HG03066 (cell line): ENCODE measurements around the gene MAP2K3.
"Not testable (repeated sequence)": the region's sequence is repeated elsewhere in the genome, so short reads cannot be mapped to it uniquely, and the experiment has no call there.

Experiments used
- ATAC-seq: cut with Tn5 transposase; IDR thresholded peaks from one replicate; pipeline ENCODE4 v1.9.1; 2021; ENCODE audit warnings: low read depth; ENCODE audit not compliant: unreplicated experiment

Gene MAP2K3

DNA sequence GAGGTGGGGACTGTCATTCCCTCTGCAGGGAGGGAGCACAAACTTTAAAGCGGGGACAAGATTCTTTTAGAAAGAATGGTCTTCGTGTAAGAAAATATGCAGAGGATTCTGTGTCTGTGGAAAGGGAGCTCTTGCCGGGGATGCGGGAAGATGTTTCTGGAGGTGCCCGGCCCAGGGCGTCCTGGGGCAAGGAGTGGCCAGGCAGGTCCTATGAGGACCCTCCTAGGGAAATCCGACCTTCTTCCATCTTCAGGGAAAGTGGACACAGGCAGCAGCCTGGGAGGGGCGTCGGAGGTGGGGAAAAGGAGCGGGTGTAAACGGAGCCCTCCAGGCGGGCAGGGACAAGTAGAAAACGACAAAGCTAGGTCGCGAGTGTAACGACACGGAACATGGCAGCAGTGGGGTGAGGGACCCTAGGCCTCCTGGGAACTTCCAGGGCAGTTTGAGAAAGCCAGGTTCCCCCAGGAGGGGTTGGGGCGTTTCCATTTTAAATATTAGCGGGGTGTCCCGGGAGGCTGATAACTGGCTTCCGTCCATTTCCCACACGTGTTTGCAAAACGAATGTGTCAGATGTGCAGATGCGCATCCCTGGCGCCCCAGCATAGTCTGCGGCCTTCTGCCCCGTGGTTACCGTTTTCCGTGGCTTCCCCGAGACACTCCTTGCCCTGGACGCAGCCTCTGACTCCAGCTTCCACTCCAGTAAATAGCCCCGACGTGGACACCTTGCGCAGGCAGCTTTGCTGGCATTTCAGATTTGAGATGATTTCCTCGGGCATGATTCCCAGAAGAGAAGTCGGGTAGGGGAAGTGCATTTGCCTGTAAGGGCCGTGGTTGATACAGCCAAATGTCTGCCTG is 39.0 kb downstream of the MAP2K3 start:
- ATAC-seq, result not testable (repeated sequence)

DNA sequence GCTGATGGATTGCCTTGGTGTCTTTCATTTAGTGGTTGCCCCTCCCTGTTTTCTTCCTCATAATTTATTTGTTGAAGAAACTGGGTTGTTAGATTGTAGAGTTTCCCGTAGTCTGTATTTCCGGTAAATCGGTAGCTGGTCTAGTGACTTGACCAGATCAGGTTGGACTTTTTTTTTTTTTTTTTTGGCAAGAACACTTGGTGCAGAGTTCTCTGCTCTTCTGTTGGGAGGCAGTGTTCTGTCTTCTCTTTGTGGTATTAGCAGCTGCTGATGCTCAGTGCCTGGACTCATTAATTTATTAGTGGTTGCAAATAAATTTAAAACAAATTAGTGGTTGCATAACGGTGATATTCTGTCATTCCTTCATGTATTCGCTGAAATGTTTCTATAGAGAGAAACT is 40.2 kb downstream of the MAP2K3 start:
- ATAC-seq, result not testable (repeated sequence)

DNA sequence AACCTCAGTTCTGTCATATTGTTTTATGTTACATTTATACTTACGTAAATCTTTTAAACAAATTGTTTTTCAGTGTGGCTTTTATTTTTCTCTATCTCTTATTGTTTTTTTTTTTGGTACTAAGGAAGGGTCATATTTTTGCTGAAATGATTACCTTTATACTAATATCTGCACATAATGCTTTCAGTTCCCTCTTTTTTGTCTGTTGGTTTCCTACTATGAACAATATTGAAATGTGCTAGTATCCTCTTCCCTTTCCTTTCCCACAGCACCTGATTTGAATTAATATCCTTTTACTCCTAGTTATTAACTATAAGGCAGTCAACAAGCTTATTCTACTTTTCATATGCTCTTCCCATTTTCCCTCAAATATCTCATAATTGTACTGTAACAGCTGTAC is 43.4 kb downstream of the MAP2K3 start:
- not testable (repeated sequence) for ATAC-seq

DNA sequence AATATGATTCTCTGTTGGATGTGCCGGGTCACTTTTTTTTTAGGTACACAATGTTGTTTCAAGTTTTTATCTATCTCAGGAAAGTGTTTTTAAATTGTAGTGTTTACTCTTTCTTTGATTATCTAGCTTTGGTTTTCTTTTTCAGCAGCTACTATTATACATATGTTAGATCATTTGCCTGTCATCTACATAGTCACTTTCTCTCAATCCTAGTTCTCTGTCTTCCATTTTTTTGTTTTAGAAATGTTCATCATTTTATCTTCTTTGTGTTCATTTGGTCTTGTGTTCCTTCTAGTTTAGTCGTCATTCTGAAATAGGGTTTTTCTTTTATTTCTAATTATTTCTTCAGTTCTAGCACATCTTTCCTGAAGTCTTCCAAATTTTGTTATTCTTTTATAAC is 44.3 kb downstream of the MAP2K3 start:
- not testable (repeated sequence) for ATAC-seq

DNA sequence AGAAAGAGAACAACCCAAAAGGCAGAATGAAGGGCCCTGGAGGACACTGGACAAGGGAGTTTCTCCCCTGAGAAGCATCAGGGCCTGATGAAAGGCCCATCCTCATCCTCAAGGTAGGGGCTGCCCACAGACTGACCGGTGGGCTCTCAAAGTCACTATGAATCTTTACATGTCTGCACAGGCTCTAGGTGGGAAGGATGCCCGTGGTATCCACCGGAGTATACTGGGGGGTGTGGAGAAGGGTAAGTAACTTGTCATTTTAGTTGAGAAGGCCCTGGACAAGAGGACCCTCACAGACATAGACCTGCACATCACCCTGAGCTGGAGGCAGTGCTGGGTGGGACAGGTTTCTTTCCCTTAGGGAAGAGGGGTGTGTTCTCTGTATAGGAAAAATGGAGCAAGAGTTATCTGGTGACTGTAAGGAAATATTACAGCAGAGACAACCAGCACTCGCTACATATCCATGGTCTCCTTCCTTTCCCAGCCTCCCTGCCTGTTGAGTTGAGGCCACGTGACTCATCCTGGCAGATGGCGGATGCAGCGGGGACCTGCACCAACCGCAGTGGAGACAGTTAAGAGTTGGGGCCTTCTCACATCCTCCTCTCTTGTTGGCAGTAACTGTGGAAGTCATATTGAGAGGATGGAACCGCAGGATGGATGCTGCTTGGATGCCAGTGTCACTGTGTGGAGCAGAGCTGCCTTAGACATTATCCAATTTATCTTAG is 46.1 kb downstream of the MAP2K3 start:
- ATAC-seq, result no peak

GRCh38 chr17:21336541-21337294 is 52.2 kb downstream of the MAP2K3 start:
- ATAC-seq, result not testable (repeated sequence)

DNA sequence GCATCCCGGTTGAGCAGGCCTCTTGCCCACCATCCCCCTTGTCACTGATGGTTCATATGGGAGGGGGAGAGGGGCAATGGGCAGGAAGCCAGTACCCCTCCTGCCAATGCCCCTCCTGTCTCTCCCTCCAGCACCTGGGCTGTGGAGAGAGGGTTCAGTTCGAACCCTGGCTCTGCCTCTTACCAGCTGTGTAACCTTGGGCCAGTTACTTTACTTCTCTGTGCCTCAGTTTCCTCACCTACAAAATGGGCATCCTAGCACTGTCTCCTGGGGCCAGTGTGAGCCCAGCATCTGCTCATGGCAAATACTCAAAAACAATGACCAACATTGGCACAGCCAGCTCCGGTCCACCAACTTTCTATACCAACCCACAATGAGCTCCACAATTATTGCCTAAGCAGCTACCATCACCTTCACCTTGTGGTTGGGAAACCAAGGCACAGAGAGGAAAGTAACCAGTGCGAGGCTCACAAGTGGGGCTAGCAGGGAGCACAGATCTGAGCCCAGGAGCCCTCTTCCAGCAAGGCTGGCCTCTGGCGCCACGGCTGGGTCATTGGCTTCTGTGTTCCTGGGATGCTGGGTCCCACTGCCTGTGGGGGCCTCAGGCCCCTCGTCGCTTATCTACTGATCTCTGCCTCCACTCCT is 53.6 kb downstream of the MAP2K3 start:
- ATAC-seq, result not testable (repeated sequence)

DNA sequence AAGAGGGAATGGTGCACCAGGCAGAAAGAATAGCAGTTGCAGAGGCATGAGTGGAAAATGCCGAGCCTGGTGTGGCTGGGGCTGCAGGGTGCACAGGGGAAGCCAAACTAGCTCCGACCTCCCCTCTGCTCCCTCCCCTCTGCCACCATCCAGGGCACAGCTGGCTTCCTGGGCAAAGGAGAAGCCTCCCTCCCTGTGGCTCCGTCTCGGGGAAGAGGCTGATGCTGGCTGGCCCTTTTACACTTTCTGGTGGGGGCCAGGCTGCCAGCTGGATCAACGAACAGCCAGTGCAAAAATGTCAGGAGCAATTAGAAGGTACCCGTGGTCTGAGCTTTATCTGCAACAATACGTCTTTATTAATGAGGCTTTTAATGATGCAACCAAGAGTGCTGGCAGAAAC is 54.5 kb downstream of the MAP2K3 start:
- ATAC-seq, result no peak

DNA sequence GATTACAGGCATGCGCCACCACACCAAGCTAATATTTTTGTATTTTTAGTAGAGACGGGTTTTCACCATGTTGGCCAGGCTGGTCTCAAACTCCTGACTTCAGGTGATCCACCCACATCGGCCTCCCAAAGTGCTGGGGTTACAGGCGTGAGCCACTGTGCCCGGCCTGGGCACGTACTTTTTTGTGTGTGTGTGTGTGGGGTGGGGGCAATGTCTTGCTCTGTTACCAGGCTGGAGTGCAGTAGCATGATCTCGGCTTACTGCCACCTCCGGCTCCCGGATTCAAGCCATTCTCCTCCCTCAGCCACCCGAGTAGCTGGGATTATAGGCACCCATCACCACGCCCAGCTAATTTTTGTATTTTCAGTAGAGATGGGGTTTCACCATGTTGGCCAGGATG is 55.1 kb downstream of the MAP2K3 start:
- not testable (repeated sequence) for ATAC-seq

DNA sequence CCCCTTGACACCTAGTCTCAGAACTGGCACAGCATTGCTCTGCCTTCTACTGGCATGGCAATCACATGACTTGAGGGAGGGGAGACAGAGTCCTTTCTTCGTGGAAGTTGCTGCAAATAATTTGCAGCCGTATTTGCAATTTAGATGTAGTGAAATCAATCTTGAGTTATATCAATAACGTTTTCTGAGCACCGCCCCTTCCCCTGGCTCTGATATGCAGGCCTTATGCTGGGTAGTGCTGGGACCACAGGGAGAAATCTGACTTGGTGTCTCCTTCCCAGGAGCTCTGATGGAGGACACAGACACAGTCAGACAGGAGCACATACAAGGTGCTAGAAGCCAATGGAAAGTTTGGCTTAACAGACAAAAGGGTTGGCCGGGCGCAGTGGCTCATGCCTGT is 55.9 kb downstream of the MAP2K3 start:
- ATAC-seq, result not testable (repeated sequence)

- ATAC-seq, result not testable (repeated sequence)
Measured at GRCh38 chr17:21341279-21341678, 56.8 kb downstream of the MAP2K3 start.

DNA sequence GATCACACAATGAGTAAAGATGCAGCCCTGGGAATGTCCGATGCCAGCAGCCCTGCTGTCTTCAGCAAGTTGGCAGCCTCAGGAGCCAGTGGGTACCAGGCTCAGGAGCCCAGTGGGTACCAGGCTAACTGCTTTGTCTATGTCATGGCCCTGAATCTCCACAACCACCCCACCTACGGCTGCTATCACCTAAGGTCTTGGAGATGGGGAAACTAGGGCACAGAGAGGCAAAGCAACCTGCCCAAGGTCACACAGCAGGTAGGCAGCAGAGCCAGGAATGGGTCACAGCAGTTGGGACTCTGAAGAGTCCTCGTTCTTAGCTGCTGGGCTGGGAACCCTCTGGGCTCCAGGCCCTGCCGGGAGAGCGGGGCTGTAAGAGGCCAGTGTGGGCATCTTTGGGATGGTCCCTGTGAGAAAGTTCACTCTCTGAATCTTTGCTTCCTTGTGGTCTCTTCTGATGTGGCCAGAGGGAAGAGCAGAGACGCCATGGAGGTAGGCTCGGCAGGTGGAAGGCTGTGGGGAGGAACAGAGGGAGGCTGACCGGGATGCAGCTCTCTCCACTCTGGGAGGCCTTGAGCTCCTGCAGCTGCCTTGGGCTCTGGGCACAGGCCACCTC is 57.5 kb downstream of the MAP2K3 start:
- ATAC-seq, result not testable (repeated sequence)

- not testable (repeated sequence) for ATAC-seq
Measured at GRCh38 chr17:21343061-21343949, 58.8 kb downstream of the MAP2K3 start.

DNA sequence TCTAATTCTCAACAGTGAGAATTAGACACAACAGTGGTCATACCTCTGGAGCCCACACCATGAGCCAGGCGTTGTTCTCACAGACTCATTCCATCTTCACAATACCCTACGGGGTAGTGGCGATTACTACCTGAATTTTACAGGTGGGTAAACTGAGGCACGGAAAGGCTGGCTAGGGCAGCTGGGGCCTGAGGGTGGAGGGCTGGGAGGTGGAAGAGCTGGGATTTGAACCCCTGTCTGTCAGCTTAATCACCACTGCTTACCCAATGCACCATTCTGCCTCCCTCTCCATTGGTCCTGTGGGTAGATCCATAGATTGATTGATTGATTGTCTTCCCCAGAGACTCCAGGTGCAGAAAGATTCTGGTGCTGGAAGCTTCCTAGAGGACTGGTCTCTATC is 60.3 kb downstream of the MAP2K3 start:
- not testable (repeated sequence) for ATAC-seq

DNA sequence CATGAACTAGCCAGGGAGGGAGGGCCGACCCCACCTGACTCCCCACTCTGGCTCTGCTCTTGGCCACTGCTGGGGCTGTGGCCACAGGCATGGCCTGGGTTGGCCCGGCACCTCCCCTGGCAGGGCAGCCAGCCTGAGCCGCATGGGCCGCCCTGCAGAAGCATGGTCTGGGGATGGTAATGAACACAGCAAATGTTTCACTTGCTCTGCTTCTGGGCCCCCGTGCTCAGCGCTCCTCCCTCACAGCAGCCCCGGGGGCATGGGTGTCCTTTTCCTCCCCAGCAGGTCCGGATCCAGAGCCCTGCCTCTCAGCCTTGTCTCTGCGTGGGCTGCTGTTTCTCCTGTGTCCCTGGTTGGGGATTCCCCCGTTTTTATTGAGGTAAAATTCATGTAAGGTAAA is 60.7 kb downstream of the MAP2K3 start:
- ATAC-seq, result no peak

DNA sequence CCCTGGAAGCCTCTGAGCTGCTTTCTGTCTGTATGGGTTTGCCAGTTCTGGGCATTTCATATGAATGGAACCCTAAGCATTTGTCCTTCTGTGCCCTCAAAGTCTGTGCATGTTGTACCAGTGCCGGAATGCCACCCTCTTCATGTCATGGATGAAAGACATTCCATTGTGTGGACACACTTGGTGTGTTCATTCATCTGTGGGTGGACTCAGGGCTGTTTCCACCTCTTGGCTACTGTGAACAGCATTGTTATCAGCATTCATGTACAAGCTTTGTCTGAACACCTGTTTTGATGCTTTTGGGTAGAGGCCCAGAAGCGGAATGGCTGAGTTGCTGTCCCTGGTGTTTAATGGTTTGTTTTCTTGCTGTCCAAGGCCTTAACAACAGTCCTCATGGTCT is 61.6 kb downstream of the MAP2K3 start:
- not testable (repeated sequence) for ATAC-seq

DNA sequence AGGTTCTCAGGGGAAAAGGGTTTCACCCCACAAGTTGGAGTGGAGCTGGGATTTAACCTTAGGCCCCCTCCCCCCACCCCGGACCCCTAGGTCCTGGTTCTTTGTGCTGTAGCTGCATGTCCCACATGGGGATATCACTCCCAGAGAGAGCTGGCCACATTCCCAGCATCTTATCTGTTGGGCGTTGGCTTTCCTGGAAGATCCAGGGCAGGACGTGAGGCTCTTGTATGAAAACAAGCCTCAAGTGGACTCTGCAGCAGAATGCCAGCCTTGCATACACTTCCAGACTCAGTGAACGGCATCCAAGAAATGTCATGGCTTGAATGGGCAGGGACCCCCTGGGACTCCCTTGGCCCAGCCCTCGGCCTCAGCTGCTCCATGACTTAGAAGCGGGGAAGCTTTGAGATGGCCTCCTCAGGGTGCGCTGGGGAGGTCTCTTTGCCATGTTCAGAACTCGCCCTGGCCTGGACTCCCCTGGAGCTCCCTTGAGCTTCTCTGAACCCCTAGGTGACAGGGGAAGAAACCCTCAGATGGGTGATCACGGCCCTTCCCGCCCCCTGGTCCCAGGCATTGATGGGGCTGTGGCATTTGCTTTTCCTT is 62.2 kb downstream of the MAP2K3 start:
- not testable (repeated sequence) for ATAC-seq

DNA sequence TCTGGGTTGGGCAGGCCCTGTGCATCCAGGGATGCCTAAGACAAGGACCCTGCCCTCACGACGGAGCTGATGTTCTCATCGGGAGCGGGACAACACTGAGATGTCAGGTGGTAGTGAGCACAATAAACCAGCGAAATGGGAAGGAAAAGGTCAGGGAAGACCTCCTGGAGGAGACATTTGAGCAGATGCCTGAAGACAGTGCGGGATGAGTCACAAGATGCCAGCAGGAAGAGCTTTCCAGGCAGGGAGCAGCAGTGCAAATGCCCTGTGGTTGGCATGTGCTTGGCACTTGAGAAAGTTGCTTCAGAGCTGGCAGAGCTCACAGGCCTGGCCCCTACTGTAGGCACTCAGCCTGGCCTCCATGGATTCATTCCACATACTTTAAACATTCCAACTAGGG is 63.1 kb downstream of the MAP2K3 start:
- ATAC-seq, result not testable (repeated sequence)
